ENCODE measurements around the gene ASPM.
A peak's percentile ranks its signal among the peaks of the same experiment; 100 is the strongest.

ASPM gene

GRCh38 chr1:197062692-197063091 lies 83.8 kb downstream of the ASPM start:
- Histone ChIP-seq H2AFZ (ENCODE audit: low read depth, low read length, severe bottlenecking) (no peak overlapping the region), H3K9me3 (ENCODE audit: insufficient read depth, low read length) (no peaks in the 10 kb centered on the region), H3K4me2 (ENCODE audit: low read depth, low read length, poor library complexity, severe bottlenecking) (peak overlapping the region; percentile 2)

GRCh38 chr1:197049100-197049499 lies 97.4 kb downstream of the ASPM start:
- no peaks in the 10 kb centered on the region for H3K9me2 ChIP-seq (replicated peaks; ENCODE audit: insufficient read depth, low read length)
- peaks cover 3% of the 10 kb centered on the region; the same call in 1 of the 2 replicates for H3K9me3 ChIP-seq (ENCODE audit: insufficient read depth, low read length)
- H2AFZ ChIP-seq (ENCODE audit: low read depth, low read length, severe bottlenecking) = no peak overlapping the region
- no peak overlapping the region for H3K27ac ChIP-seq (ENCODE audit: low read depth, low read length)
- no peak overlapping the region for H3K4me2 ChIP-seq (ENCODE audit: low read depth, low read length, poor library complexity, severe bottlenecking)
- H3K36me3 ChIP-seq (ENCODE audit: low read length) = no peaks in the 10 kb centered on the region
- H3F3A ChIP-seq (ENCODE audit: insufficient read depth) = no peaks in the 10 kb centered on the region
- H3K4me3 ChIP-seq (ENCODE audit: insufficient read depth, low read length, poor library complexity, severe bottlenecking) = no peak overlapping the region
- TF ChIP-seq, protein P1, sequence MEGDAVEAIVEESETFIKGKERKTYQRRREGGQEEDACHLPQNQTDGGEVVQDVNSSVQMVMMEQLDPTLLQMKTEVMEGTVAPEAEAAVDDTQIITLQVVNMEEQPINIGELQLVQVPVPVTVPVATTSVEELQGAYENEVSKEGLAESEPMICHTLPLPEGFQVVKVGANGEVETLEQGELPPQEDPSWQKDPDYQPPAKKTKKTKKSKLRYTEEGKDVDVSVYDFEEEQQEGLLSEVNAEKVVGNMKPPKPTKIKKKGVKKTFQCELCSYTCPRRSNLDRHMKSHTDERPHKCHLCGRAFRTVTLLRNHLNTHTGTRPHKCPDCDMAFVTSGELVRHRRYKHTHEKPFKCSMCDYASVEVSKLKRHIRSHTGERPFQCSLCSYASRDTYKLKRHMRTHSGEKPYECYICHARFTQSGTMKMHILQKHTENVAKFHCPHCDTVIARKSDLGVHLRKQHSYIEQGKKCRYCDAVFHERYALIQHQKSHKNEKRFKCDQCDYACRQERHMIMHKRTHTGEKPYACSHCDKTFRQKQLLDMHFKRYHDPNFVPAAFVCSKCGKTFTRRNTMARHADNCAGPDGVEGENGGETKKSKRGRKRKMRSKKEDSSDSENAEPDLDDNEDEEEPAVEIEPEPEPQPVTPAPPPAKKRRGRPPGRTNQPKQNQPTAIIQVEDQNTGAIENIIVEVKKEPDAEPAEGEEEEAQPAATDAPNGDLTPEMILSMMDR (IDR thresholded peaks at IDR 0.05; ENCODE audit: insufficient read depth, low read length, poor library complexity, severe bottlenecking) = no peak
- TF ChIP-seq EZH2phosphoT487 (conservative IDR thresholded peaks at IDR 0.05; ENCODE audit: low read length) = no peak
- no peaks in the 10 kb centered on the region for H4K20me1 ChIP-seq (ENCODE audit: low read depth, low read length)
- H3K27me3 ChIP-seq (ENCODE audit: low read length) = no peaks in the 10 kb centered on the region
- H3K79me2 ChIP-seq (ENCODE audit: insufficient read depth, low read length) = no peaks in the 10 kb centered on the region
- H3K9ac ChIP-seq (ENCODE audit: low read length) = no peak overlapping the region

More at GRCh38 chr1:197062692-197063091, 83.8 kb downstream of the ASPM start:
- Histone ChIP-seq H3K79me2 (ENCODE audit: insufficient read depth, low read length) (no peaks in the 10 kb centered on the region), H4K20me1 (ENCODE audit: low read depth, low read length) (no peaks in the 10 kb centered on the region), H3K27ac (ENCODE audit: low read depth, low read length) (no peak overlapping the region), H3K36me3 (ENCODE audit: low read length) (no peaks in the 10 kb centered on the region), H3F3A (ENCODE audit: insufficient read depth) (no peaks in the 10 kb centered on the region), H3K4me3 (ENCODE audit: insufficient read depth, low read length, poor library complexity, severe bottlenecking) (no peak overlapping the region), H3K27me3 (ENCODE audit: low read length) (no peaks in the 10 kb centered on the region), H3K9ac (ENCODE audit: low read length) (no peak overlapping the region), H3K9me2 (replicated peaks; ENCODE audit: insufficient read depth, low read length) (no peaks in the 10 kb centered on the region)
- TF ChIP-seq EZH2phosphoT487 (conservative IDR thresholded peaks at IDR 0.05; ENCODE audit: low read length) = no peak
- TF ChIP-seq, protein P1 (IDR thresholded peaks at IDR 0.05; ENCODE audit: insufficient read depth, low read length, poor library complexity, severe bottlenecking) = no peak

- no peak overlapping the region for H3K27ac ChIP-seq (ENCODE audit: low read depth, low read length)
- H4K20me1 ChIP-seq (ENCODE audit: low read depth, low read length) = no peaks in the 10 kb centered on the region
- H3F3A ChIP-seq (ENCODE audit: insufficient read depth) = no peaks in the 10 kb centered on the region
- H3K4me2 ChIP-seq (ENCODE audit: low read depth, low read length, poor library complexity, severe bottlenecking) = no peak overlapping the region
- no peaks in the 10 kb centered on the region for H3K27me3 ChIP-seq (ENCODE audit: low read length)
- no peaks in the 10 kb centered on the region for H3K79me2 ChIP-seq (ENCODE audit: insufficient read depth, low read length)
- TF ChIP-seq EZH2phosphoT487 (conservative IDR thresholded peaks at IDR 0.05; ENCODE audit: low read length) = no peak
- TF ChIP-seq, protein P1 (IDR thresholded peaks at IDR 0.05; ENCODE audit: insufficient read depth, low read length, poor library complexity, severe bottlenecking) = no peak
- H3K9me2 ChIP-seq (replicated peaks; ENCODE audit: insufficient read depth, low read length) = no peaks in the 10 kb centered on the region
- H3K4me3 ChIP-seq (ENCODE audit: insufficient read depth, low read length, poor library complexity, severe bottlenecking) = no peak overlapping the region
- no peak overlapping the region for H2AFZ ChIP-seq (ENCODE audit: low read depth, low read length, severe bottlenecking)
- no peaks in the 10 kb centered on the region for H3K9me3 ChIP-seq (ENCODE audit: insufficient read depth, low read length)
- H3K9ac ChIP-seq (ENCODE audit: low read length) = no peak overlapping the region
- no peaks in the 10 kb centered on the region for H3K36me3 ChIP-seq (ENCODE audit: low read length)
Measured at GRCh38 chr1:197042676-197043341, 103.7 kb downstream of the ASPM start.
